A549 (cell line): Measurements from ENCODE around the gene CIAO2B.

Experiments
- CTCF ChIP-seq: fragments of >200 bp; sonication (Bioruptor Twin); formaldehyde crosslinking; IDR thresholded peaks from 3 replicates; pipeline ENCODE4 v1.5.1; 2016
- EP300 ChIP-seq, 2 experiments: fragments of >200 bp; sonication (Bioruptor Twin); formaldehyde crosslinking; IDR thresholded peaks; 2 replicates in 1 of 2; 3 replicates in 1 of 2; pipeline ENCODE4 v1.6.1; 2016 to 2017
- HMGXB4 ChIP-seq: fragments of 250-450 bp; sonication (Bioruptor Pico); IDR thresholded peaks from 2 replicates; pipeline ENCODE4 v1.5.0; 2021; ENCODE audit warnings: mild to moderate bottlenecking, moderate library complexity, borderline replicate concordance
- KDM1A ChIP-seq: fragments of 200-600 bp; sonication (generic); IDR thresholded peaks from 2 replicates; pipeline ENCODE4 v1.6.1; 2016; ENCODE audit warnings: low read depth, mild to moderate bottlenecking
- MAFK ChIP-seq: fragments of 450-650 bp; IDR thresholded peaks from 2 replicates; pipeline ENCODE4 v1.6.1; 2014; ENCODE audit not compliant: partially characterized antibody
- MAX ChIP-seq: IDR thresholded peaks from 2 replicates; pipeline ENCODE4 v1.6.1; 2012
- TF ChIP-seq, protein P1 (sequence below): IDR thresholded peaks from 2 replicates; pipeline ENCODE4 v1.6.1; 2012; ENCODE audit warnings: low read depth, borderline replicate concordance

DNA sequence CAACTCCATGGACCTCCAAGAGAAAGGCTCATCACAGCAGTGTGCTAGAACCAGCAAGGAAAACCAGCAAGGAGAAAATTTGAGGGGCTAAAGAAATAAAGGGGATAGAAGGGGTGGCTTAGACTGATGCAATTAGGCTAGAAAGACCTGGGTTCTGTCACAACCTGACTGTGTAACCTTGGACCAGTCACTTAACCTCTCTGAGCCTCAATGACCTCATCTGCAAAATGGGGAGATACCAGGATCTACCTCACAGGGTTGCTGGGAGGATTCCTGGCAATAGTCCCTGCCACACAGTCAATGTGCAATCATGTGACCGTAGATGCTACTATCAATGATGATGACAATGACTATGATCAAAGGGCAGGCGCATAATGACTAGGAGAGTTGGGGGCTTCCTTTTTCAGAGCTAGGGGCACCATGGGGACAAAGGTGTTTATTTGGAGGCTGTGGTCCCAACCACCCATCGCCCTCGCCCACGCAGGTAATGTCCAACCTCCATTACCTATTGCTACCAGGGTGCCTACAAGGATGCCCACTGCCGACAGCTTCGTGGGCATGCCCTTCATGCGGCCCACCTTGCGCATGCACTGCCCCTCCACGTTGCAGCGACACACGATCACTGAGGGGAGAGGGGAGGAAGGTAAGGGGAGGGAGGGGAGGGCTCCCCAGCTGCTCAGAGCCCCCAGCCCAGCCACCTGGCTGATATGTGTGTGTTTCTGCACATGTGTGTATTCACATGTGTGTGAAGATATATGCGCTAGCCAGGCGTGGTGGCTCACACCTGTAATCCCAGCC, 25.2 kb downstream of the CIAO2B start:
- no peak for TF ChIP-seq CTCF
- TF ChIP-seq MAX: no peak
- no peak for TF ChIP-seq KDM1A
- TF ChIP-seq EP300 (IDR thresholded peaks at IDR 0.05): no peak
- no peak for TF ChIP-seq MAFK
- TF ChIP-seq, protein P1, sequence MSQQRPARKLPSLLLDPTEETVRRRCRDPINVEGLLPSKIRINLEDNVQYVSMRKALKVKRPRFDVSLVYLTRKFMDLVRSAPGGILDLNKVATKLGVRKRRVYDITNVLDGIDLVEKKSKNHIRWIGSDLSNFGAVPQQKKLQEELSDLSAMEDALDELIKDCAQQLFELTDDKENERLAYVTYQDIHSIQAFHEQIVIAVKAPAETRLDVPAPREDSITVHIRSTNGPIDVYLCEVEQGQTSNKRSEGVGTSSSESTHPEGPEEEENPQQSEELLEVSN: no peak
- no peak for TF ChIP-seq HMGXB4 (CRISPR knock-in tag)
